Activated naive CD8-positive, alpha-beta T cell treated with anti-CD3 and anti-CD28 coated beads, Interleukin-2, amount 50 U/mL, for 24 hours (primary cell): ENCODE data around the gene GAL3ST2.
"Not testable (repeated sequence)": the region's sequence is repeated elsewhere in the genome, so short reads cannot be mapped to it uniquely, and the experiment has no call there.

Source experiments
- ATAC-seq: fragments of 150-1000 bp; cut with Tn5 transposase; one replicate; pipeline ENCODE4 v1.10.0; 2021
- DNase-seq: peaks from one replicate; pipeline ENCODE4 v3.0.0; 2021
- H3K27ac Mint-ChIP-seq: one replicate; pipeline ENCODE4 v1.8.0; 2021; ENCODE audit warnings: mild to moderate bottlenecking, mixed read lengths
- H3K27me3 Mint-ChIP-seq: one replicate; pipeline ENCODE4 v1.8.0; 2021; ENCODE audit warnings: mixed read lengths
- H3K36me3 Mint-ChIP-seq: one replicate; pipeline ENCODE4 v1.8.0; 2021; ENCODE audit warnings: low read depth, mixed read lengths
- H3K4me1 Mint-ChIP-seq: one replicate; pipeline ENCODE4 v1.8.0; 2021; ENCODE audit warnings: mixed read lengths
- H3K4me3 Mint-ChIP-seq: one replicate; pipeline ENCODE4 v1.8.0; 2021; ENCODE audit warnings: mild to moderate bottlenecking, moderate library complexity, mixed read lengths
- H3K9me3 Mint-ChIP-seq: one replicate; pipeline ENCODE4 v1.8.0; 2021; ENCODE audit warnings: mixed read lengths

The GAL3ST2 gene

GRCh38 chr2:241811952-241812729, 35.5 kb downstream of the GAL3ST2 start:
- no peaks in the 10 kb centered on the region for H3K9me3 Mint-ChIP-seq
- H3K27ac Mint-ChIP-seq, result no peak overlapping the region
- no peaks in the 10 kb centered on the region for H3K36me3 Mint-ChIP-seq
- no peak for ATAC-seq
- H3K27me3 Mint-ChIP-seq, result peaks cover 5% of the 10 kb centered on the region
- peaks cover 7% of the 10 kb centered on the region for H3K4me1 Mint-ChIP-seq
- H3K4me3 Mint-ChIP-seq, result no peak overlapping the region
- DNase-seq, result no peak

GRCh38 chr2:241812730-241813643, 36.4 kb downstream of the GAL3ST2 start:
- peaks cover 5% of the 10 kb centered on the region for H3K27me3 Mint-ChIP-seq
- no peaks in the 10 kb centered on the region for H3K36me3 Mint-ChIP-seq
- no peaks in the 10 kb centered on the region for H3K9me3 Mint-ChIP-seq
- H3K4me3 Mint-ChIP-seq, result no peak overlapping the region
- peaks cover 15% of the 10 kb centered on the region for H3K4me1 Mint-ChIP-seq
- DNase-seq, result no peak
- no peak for ATAC-seq
- no peak overlapping the region for H3K27ac Mint-ChIP-seq

DNA sequence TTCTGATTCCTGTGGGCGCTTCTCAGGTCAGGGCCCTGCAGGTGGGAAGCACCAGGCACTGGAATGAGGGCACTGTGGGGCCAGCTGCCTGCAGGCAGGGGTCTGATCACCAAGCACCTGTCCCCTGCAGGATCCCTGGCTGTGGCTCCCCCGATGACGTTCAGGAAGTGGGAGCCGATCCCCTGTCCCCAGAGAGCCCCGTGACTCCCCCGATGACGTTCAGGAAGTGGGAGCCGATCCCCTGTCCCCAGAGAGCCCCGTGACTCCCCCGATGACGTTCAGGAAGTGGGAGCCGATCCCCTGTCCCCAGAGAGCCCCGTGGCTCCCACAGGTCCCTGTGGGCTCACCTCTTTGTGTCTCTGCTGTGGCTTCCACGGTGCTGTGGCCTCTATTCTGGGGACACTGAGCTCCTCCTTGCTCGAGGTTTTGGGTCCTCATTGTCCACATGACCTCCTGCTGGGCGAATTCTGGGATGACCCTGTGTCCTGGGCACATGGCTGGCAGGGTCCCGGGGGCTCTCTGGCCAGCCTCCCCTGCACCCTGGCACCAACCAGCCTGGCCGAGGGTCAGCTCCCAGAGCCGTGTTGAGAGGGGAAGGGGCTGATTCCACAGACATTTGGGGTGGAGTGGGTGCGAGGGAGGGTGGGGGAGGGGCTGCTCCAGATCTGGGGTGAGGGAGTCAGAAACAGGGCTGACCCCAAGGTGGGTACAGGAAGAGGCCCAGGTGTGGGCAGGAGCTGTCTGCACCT, 37.2 kb downstream of the GAL3ST2 start:
- H3K27ac Mint-ChIP-seq, result peak overlapping the region; percentile 49
- H3K27me3 Mint-ChIP-seq, result no peaks in the 10 kb centered on the region
- DNase-seq, result no peak
- ATAC-seq, result peak; percentile 72
- H3K4me1 Mint-ChIP-seq, result peaks cover 13% of the 10 kb centered on the region
- no peaks in the 10 kb centered on the region for H3K36me3 Mint-ChIP-seq
- H3K9me3 Mint-ChIP-seq, result no peaks in the 10 kb centered on the region
- H3K4me3 Mint-ChIP-seq, result no peak overlapping the region

- ATAC-seq (no peak), DNase-seq (no peak)
- no peaks in the 10 kb centered on the region for H3K9me3 Mint-ChIP-seq
- no peak overlapping the region for H3K27ac Mint-ChIP-seq
- no peaks in the 10 kb centered on the region for H3K27me3 Mint-ChIP-seq
- no peaks in the 10 kb centered on the region for H3K36me3 Mint-ChIP-seq
- peaks cover 10% of the 10 kb centered on the region for H3K4me1 Mint-ChIP-seq
- H3K4me3 Mint-ChIP-seq, result no peak overlapping the region
These were observed 37.7 kb downstream of the GAL3ST2 start for GRCh38 chr2:241814393-241814642.

DNA sequence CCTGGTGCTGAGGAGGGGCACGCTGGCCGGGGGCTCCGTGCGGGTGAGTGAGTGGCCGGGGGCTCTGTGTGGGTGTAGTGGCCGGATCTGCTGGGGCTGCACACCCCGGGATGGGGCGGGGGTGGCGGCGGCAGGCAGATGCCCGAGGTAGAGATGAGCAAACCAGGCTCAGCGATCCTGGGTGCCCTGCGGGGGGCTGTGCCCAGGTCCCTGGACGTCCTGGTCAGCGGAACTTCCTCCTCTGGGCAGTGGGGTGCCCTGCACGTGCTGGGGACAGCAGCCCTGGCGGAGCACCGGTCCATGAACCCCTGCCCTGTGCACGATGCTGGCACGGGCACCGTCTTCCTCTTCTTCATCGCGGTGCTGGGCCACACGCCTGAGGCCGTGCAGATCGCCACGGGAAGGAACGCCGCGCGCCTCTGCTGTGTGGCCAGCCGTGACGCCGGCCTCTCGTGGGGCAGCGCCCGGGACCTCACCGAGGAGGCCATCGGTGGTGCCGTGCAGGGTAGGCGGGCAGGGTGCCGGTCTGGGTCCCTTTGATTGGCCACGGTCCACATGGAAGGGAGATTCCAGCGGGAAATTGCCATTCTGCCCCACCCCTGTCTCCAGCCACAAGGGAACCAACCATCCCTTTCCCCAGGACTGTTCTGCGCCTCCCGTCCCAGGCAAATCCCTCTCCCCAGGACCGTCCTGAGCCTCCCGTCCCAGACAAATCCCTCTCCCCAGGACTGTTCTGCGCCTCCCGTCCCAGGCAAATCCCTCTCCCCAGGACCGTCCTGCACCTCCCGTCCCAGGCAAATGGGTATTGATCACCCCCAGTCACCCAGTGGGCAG, 38.2 kb downstream of the GAL3ST2 start:
- Mint-ChIP-seq H3K27me3 (no peaks in the 10 kb centered on the region), H3K9me3 (no peaks in the 10 kb centered on the region), H3K4me1 (peaks cover 10% of the 10 kb centered on the region), H3K36me3 (no peaks in the 10 kb centered on the region), H3K4me3 (no peak overlapping the region), H3K27ac (no peak overlapping the region)
- ATAC-seq, result no peak
- DNase-seq, result no peak

GRCh38 chr2:241815477-241816430, 39.1 kb downstream of the GAL3ST2 start:
- Mint-ChIP-seq H3K27me3 (peaks cover 2% of the 10 kb centered on the region), H3K36me3 (no peaks in the 10 kb centered on the region), H3K9me3 (no peaks in the 10 kb centered on the region), H3K4me1 (peaks cover 10% of the 10 kb centered on the region), H3K27ac (no peak overlapping the region), H3K4me3 (no peak overlapping the region)
- DNase-seq, result no peak
- ATAC-seq, result no peak

- Mint-ChIP-seq H3K4me3 (no peak overlapping the region), H3K36me3 (no peaks in the 10 kb centered on the region), H3K27me3 (peaks cover 2% of the 10 kb centered on the region), H3K9me3 (no peaks in the 10 kb centered on the region), H3K4me1 (peaks cover 10% of the 10 kb centered on the region), H3K27ac (no peak overlapping the region)
- ATAC-seq (no peak), DNase-seq (no peak)
These were observed 40.0 kb downstream of the GAL3ST2 start for GRCh38 chr2:241816431-241817121.

- Mint-ChIP-seq H3K36me3 (no peaks in the 10 kb centered on the region), H3K4me3 (no peak overlapping the region), H3K9me3 (no peaks in the 10 kb centered on the region), H3K27ac (no peak overlapping the region), H3K27me3 (peaks cover 2% of the 10 kb centered on the region), H3K4me1 (peaks cover 10% of the 10 kb centered on the region)
- ATAC-seq, result no peak
- DNase-seq, result no peak
These were observed 40.7 kb downstream of the GAL3ST2 start for GRCh38 chr2:241817126-241817820.

DNA sequence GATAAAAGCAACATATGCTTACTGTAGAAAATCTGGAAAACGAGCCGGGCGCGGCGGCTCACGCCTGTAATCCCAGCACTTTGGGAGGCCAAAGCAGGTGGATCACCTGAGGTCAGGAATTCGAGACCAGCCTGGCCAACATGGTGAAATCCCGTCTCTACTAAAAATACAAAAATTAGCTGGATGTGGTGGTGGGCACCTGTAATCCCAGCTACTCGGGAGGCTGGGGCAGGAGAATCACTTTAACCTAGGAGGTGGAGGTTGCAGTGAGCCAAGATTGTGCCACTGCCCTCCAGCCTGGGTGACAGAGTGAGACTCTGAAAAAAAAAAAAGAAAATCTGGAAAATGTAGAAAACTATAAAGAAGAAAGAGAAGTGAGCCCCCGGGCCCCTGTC, 41.2 kb downstream of the GAL3ST2 start:
- H3K9me3 Mint-ChIP-seq, H3K36me3 Mint-ChIP-seq, DNase-seq, ATAC-seq, H3K4me3 Mint-ChIP-seq, H3K27me3 Mint-ChIP-seq, H3K27ac Mint-ChIP-seq: not testable (repeated sequence)
- peaks cover 10% of the 10 kb centered on the region for H3K4me1 Mint-ChIP-seq

GRCh38 chr2:241818229-241818942, 41.8 kb downstream of the GAL3ST2 start:
- H3K36me3 Mint-ChIP-seq, result no peaks in the 10 kb centered on the region
- DNase-seq (no peak), ATAC-seq (no peak)

GRCh38 chr2:241818943-241819270, 42.3 kb downstream of the GAL3ST2 start:
- no peak overlapping the region for H3K27ac Mint-ChIP-seq
- DNase-seq (no peak), ATAC-seq (no peak)
- peaks cover 8% of the 10 kb centered on the region for H3K9me3 Mint-ChIP-seq
- peaks cover 10% of the 10 kb centered on the region for H3K27me3 Mint-ChIP-seq
- H3K4me3 Mint-ChIP-seq, result no peak overlapping the region
- H3K36me3 Mint-ChIP-seq, result no peaks in the 10 kb centered on the region
- peaks cover 12% of the 10 kb centered on the region for H3K4me1 Mint-ChIP-seq

More at GRCh38 chr2:241818229-241818942, 41.8 kb downstream of the GAL3ST2 start:
- no peak overlapping the region for H3K4me3 Mint-ChIP-seq
- peaks cover 10% of the 10 kb centered on the region for H3K4me1 Mint-ChIP-seq
- H3K27me3 Mint-ChIP-seq, result peaks cover 10% of the 10 kb centered on the region
- peaks cover 3% of the 10 kb centered on the region for H3K9me3 Mint-ChIP-seq
- no peak overlapping the region for H3K27ac Mint-ChIP-seq
